HepG2 (cell line): ENCODE measurements around the gene SLC12A3. TPM values are rescaled to one million over a fixed set of nuclear protein-coding genes. Genes with fewer than 3 reads are reported as not detected.

Source experiments
- CREBL2 ChIP-seq: sonication (generic); formaldehyde crosslinking; IDR thresholded peaks from 2 replicates; pipeline ENCODE4 v1.8.1; 2023; ENCODE audit warnings: missing genetic modification reagents, mild to moderate bottlenecking, borderline replicate concordance
- GFI1 ChIP-seq: sonication (generic); formaldehyde crosslinking; IDR thresholded peaks from 2 replicates; pipeline ENCODE4 v1.5.0; 2020; ENCODE audit warnings: missing genetic modification reagents, mild to moderate bottlenecking, borderline replicate concordance
- HHEX ChIP-seq: IDR thresholded peaks from 2 replicates; pipeline ENCODE4 v1.6.1; 2016; ENCODE audit warnings: control low read depth
- IKZF1 ChIP-seq: fragments of 450-650 bp; IDR thresholded peaks from 2 replicates; pipeline ENCODE4 v1.7.1; 2016
- KDM5A ChIP-seq: fragments of 200-600 bp; sonication (generic); IDR thresholded peaks from 2 replicates; pipeline ENCODE4 v1.7.0; 2018; ENCODE audit warnings: antibody characterized with exemption, mild to moderate bottlenecking, low read length, borderline replicate concordance
- KMT2A ChIP-seq: sonication (generic); formaldehyde crosslinking; IDR thresholded peaks from 2 replicates; pipeline ENCODE4 v1.4.0; 2020; ENCODE audit warnings: missing genetic modification reagents
- NFE2L1 ChIP-seq: sonication (generic); formaldehyde crosslinking; IDR thresholded peaks from 2 replicates; pipeline ENCODE4 v1.4.0; 2020; ENCODE audit warnings: missing genetic modification reagents, mild to moderate bottlenecking, borderline replicate concordance
- ONECUT2 ChIP-seq: sonication (generic); formaldehyde crosslinking; IDR thresholded peaks from 2 replicates; pipeline ENCODE4 v1.4.0; 2020; ENCODE audit warnings: missing genetic modification reagents
- POGK ChIP-seq: sonication (generic); formaldehyde crosslinking; conservative IDR thresholded peaks from 2 replicates; pipeline ENCODE4 v1.8.0; 2022; ENCODE audit warnings: mild to moderate bottlenecking, moderate library complexity, missing genetic modification reagents
- SMC3 ChIP-seq: IDR thresholded peaks from 2 replicates; pipeline ENCODE4 v1.6.1; 2011; ENCODE audit warnings: low read length, improper control_type of control experiment
- SRF ChIP-seq: IDR thresholded peaks from 2 replicates; pipeline ENCODE4 v1.6.1; 2011; ENCODE audit warnings: mild to moderate bottlenecking, low read depth, low read length, moderate library complexity
- SRSF9 ChIP-seq: fragments of 200-400 bp; formaldehyde crosslinking; IDR thresholded peaks from 2 replicates; pipeline ENCODE4 v1.6.1; 2018; ENCODE audit warnings: borderline replicate concordance, mild to moderate bottlenecking, low read depth, low read length; ENCODE audit not compliant: insufficient read depth, poor library complexity, severe bottlenecking
- ZMYM4 ChIP-seq: sonication (generic); formaldehyde crosslinking; IDR thresholded peaks from 2 replicates; pipeline ENCODE4 v1.8.1; 2023; ENCODE audit warnings: mild to moderate bottlenecking, missing genetic modification reagents
- ZNF414 ChIP-seq: sonication (generic); formaldehyde crosslinking; IDR thresholded peaks from 2 replicates; pipeline ENCODE4 v1.5.0; 2020; ENCODE audit warnings: missing genetic modification reagents
- ZNF598 ChIP-seq: sonication (generic); formaldehyde crosslinking; IDR thresholded peaks from 2 replicates; pipeline ENCODE4 v1.5.1; 2020; ENCODE audit warnings: mild to moderate bottlenecking, missing genetic modification reagents, borderline replicate concordance
- ZNF747 ChIP-seq: sonication (generic); formaldehyde crosslinking; IDR thresholded peaks from 2 replicates; pipeline ENCODE4 v1.8.1; 2023; ENCODE audit warnings: missing genetic modification reagents, mild to moderate bottlenecking, borderline replicate concordance
- ZNF780A ChIP-seq: sonication (generic); formaldehyde crosslinking; IDR thresholded peaks from 2 replicates; pipeline ENCODE4 v1.8.0; 2022; ENCODE audit warnings: mild to moderate bottlenecking, missing genetic modification reagents, moderate library complexity
- polyA plus RNA-seq, 8 experiments: library from polyadenylated mRNA; depleted of rRNA in 3 of 8; stranded (reverse) in 7 of 8; unstranded in 1 of 8; fragments of >200 nt; fragmentation: Illumina TruSeq in 4 of 8; extraction: Trizol in 4 of 8; gene quantifications; 2 replicates each; pipeline versions ENCODE4 v1.2.1 to v1.2.3, GENCODE V29; 2011 to 2016; ENCODE audit warnings: low read depth in 4 of 8, missing spikeins in 1 of 8, mixed read lengths in 1 of 8; ENCODE audit not compliant: insufficient read depth in 1 of 8
- total RNA-seq, 5 experiments: library from RNA; depleted of rRNA; stranded (reverse); fragments of >200 nt; fragmentation: Illumina TruSeq; extraction: Trizol; gene quantifications; 2 replicates each; pipeline ENCODE4 v1.2.3, GENCODE V29; 2016; ENCODE audit warnings: low read depth in 1 of 5
- TF ChIP-seq, protein P1 (sequence below): sonication (generic); formaldehyde crosslinking; IDR thresholded peaks from 2 replicates; pipeline ENCODE4 v1.5.0; 2020; ENCODE audit warnings: mild to moderate bottlenecking, missing genetic modification reagents, moderate library complexity
- TF ChIP-seq, protein P2 (sequence below): sonication (generic); formaldehyde crosslinking; IDR thresholded peaks from 2 replicates; pipeline ENCODE4 v1.8.1; 2023; ENCODE audit warnings: mild to moderate bottlenecking, inconsistent platforms, moderate library complexity, missing genetic modification reagents, borderline replicate concordance

The SLC12A3 gene
- total and polyA plus RNA-seq, 2 of the 13 experiments (the other 11 are each of a cell fraction or from before 2014, with no cell fraction given) = 6.2 TPM; not detected in 1

- TF ChIP-seq, protein P1, sequence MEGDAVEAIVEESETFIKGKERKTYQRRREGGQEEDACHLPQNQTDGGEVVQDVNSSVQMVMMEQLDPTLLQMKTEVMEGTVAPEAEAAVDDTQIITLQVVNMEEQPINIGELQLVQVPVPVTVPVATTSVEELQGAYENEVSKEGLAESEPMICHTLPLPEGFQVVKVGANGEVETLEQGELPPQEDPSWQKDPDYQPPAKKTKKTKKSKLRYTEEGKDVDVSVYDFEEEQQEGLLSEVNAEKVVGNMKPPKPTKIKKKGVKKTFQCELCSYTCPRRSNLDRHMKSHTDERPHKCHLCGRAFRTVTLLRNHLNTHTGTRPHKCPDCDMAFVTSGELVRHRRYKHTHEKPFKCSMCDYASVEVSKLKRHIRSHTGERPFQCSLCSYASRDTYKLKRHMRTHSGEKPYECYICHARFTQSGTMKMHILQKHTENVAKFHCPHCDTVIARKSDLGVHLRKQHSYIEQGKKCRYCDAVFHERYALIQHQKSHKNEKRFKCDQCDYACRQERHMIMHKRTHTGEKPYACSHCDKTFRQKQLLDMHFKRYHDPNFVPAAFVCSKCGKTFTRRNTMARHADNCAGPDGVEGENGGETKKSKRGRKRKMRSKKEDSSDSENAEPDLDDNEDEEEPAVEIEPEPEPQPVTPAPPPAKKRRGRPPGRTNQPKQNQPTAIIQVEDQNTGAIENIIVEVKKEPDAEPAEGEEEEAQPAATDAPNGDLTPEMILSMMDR (CRISPR knock-in tag) = peak; percentile 98
- no peak for TF ChIP-seq NFE2L1 (CRISPR knock-in tag)
- TF ChIP-seq GFI1 (CRISPR knock-in tag) = peak; percentile 62; the same call in 1 of the 2 replicates
- no peak for TF ChIP-seq IKZF1
- TF ChIP-seq ZNF598 (CRISPR knock-in tag) = 0 out of 2 replicates have a peak, but pooled peaks have one; percentile 29
- TF ChIP-seq ONECUT2 = no peak
- TF ChIP-seq ZNF747 (CRISPR knock-in tag) = 0 out of 2 replicates have a peak, but pooled peaks have one; percentile 40
- TF ChIP-seq, protein P2, sequence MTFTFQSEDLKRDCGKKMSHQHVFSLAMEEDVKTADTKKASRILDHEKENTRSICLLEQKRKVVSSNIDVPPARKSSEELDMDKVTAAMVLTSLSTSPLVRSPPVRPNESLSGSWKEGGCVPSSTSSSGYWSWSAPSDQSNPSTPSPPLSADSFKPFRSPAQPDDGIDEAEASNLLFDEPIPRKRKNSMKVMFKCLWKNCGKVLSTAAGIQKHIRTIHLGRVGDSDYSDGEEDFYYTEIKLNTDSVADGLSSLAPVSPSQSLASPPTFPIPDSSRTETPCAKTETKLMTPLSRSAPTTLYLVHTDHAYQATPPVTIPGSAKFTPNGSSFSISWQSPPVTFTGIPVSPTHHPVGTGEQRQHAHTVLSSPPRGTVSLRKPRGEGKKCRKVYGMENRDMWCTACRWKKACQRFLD (CRISPR knock-in tag) = no peak
- no peak for TF ChIP-seq SRF
- no peak for TF ChIP-seq CREBL2 (CRISPR knock-in tag)
- no peak for TF ChIP-seq ZNF414
- peak; percentile 61 for TF ChIP-seq SMC3
- no peak for TF ChIP-seq ZMYM4 (CRISPR knock-in tag)
- no peak for TF ChIP-seq POGK (CRISPR knock-in tag)
- TF ChIP-seq ZNF780A (CRISPR knock-in tag) = no peak
- 0 out of 2 replicates have a peak, but pooled peaks have one; percentile 12 for TF ChIP-seq KMT2A (CRISPR knock-in tag)
- no peak for TF ChIP-seq SRSF9
- TF ChIP-seq HHEX = no peak
- TF ChIP-seq KDM5A = no peak
Observed at GRCh38 chr16:56950881-56951771, 86.1 kb downstream of the SLC12A3 start (continued).
